Stimulated activated CD8-positive, alpha-beta memory T cell treated with anti-CD3 and anti-CD28 coated beads, Interleukin-7, amount 100 ng/mL, for 24 hours (primary cell): ENCODE results near the gene UBC.

Experiments
- DNase-seq: peaks from one replicate; pipeline ENCODE4 v3.0.0-alpha.2; 2020; ENCODE audit warnings: low read depth

Gene UBC

GRCh38 chr12:124864326-124864752, 50.1 kb downstream of the UBC start:
- no peak for DNase-seq

GRCh38 chr12:124863416-124864325, 50.8 kb downstream of the UBC start, which contains the start of gene SCARB1:
Gene SCARB1 (minus strand): TSS chr12:124863864. CDS start chr12:124863720, 144 bp downstream.
- peak; percentile 54 for DNase-seq

- no peak for DNase-seq
Observed at GRCh38 chr12:124862768-124863415, 51.6 kb downstream of the UBC start.

GRCh38 chr12:124861898-124862676, 52.4 kb downstream of the UBC start:
- DNase-seq = no peak
